Astrocyte of the cerebellum (primary cell): Measurements from ENCODE around the gene NPHP4.

Source experiments
- DNase-seq: peaks from one replicate; pipeline ENCODE4 v3.0.0-alpha.2; 2011; ENCODE audit warnings: low read depth
- H3K4me3 ChIP-seq: 2 replicates; pipeline ENCODE4 v1.5.1; 2011; ENCODE audit warnings: mild to moderate bottlenecking, low read depth, low read length, moderate library complexity
- in situ Hi-C: cut with HindIII; loops from 2 replicates; pipeline ENCODE4 v1.10.0; 2017; ENCODE audit warnings: low sequenced_read_pairs
- TF ChIP-seq, protein P1 (sequence below): IDR thresholded peaks from 2 replicates; pipeline ENCODE4 v1.5.1; 2012; ENCODE audit warnings: low read length, low read depth, moderate library complexity, mild to moderate bottlenecking; ENCODE audit errors: missing control alignments

NPHP4 gene

DNA sequence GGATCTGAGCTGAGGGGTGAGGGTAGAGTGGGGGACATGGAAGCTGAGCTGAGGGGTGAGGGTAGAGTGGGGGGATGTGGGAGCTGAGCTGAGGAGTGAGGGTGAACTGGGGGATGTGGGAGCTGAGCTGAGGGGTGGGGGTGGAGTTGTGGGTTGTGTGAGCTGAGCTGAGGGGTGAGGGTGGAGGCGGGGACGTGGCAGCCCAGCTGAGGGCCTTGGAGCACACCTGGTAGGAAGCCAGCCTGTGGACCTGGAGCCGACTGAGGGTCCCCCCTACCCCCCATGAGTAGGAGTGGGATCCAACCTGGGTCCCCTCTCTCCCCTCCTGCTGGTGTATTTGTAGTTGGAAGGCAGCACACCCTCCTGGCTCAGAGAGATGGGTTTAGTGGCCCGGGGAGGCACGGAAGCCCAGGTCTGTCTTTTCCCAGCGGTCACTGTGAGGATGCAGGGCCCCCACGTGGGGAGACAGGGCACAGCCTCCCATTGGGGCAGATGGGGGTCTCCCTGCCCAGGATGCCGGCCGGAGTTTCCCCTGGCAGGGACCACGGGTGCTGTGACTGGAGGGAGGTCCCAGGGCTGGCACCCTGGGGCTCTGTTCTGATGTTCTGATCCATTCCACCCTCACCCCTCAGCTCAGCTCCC lies 13.2 kb upstream of the NPHP4 start:
- TF ChIP-seq, protein P1, sequence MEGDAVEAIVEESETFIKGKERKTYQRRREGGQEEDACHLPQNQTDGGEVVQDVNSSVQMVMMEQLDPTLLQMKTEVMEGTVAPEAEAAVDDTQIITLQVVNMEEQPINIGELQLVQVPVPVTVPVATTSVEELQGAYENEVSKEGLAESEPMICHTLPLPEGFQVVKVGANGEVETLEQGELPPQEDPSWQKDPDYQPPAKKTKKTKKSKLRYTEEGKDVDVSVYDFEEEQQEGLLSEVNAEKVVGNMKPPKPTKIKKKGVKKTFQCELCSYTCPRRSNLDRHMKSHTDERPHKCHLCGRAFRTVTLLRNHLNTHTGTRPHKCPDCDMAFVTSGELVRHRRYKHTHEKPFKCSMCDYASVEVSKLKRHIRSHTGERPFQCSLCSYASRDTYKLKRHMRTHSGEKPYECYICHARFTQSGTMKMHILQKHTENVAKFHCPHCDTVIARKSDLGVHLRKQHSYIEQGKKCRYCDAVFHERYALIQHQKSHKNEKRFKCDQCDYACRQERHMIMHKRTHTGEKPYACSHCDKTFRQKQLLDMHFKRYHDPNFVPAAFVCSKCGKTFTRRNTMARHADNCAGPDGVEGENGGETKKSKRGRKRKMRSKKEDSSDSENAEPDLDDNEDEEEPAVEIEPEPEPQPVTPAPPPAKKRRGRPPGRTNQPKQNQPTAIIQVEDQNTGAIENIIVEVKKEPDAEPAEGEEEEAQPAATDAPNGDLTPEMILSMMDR = no peak
- no peak overlapping the region for H3K4me3 ChIP-seq
- no peak for DNase-seq
- in situ Hi-C loops = no loop called here

DNA sequence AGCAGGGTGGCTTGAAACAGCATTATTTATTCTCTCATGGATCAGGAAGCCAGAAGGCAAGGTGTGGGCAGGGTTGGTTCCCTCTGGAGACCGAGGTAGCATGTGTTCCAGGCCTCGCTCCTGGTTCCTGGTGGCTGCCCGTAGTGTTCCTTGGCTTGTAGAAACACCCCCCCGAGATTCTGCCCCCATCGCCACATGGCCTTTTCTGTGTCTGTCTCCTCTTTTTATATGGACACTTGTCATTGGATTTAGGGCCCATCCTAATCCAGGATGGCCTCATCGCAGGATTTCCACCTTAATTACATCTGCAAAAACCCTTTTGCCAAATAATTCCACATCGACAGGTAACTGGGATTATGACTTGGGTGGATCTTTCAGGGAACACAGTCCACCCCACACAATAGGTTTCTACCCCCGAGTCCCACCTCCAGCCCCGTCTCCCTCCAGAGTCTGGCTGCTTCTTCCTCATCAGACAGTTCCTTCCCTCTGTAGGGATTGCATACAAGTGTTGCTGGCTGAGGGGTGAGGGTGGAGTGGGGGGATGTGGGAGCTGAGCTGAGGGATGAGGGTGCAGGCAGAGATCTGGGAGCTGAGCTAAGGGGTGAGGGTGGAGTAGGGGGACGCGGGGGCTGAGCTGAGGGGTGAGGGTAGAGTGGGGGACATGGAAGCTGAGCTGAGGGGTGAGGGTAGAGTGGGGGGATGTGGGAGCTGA lies 12.3 kb upstream of the NPHP4 start:
- no peak overlapping the region for H3K4me3 ChIP-seq
- TF ChIP-seq, protein P1 = no peak
- in situ Hi-C loops = no loop called here
- DNase-seq = no peak

DNA sequence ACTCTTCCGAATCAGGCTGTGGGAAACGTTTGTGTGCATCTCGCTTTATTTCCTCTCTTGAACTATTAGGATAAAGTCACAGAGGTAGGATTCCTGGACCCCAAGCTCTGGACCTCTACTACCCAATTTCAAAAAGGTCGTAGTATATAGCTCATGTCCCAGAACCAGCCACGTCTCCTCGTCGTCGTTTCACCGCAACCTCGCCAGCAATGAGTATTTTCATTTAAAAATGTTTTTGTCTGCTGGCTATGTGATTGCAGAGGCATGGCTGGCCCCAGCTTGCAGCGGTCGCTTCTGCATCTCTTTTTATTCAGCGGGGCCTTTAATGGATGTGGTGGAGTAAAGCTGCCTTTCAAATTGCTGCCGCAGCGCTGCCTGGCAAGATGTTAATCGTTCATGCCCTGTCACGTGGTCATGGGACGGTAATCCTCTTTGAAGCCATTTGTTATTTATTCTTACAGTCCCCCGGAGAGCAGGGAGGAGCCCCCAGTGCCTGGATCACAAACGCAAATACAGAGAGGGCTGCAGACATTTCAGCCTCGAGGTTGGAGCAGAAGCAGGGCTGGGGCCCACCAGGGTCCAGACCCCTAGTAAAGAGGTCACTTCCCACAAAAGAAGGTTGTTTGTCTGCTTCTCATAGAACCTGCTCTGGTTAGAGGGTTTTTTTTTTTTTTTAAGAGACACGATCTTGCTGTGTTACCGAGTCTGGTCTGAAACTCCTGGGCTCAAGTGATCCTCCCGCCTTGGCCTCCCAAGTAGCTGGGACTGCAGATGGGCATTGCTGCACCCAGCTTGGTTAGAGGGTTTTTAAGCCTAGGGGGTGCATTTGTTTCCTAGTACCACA lies 11.6 kb upstream of the NPHP4 start:
- TF ChIP-seq, protein P1 = no peak
- H3K4me3 ChIP-seq = no peak overlapping the region
- no peak for DNase-seq
- in situ Hi-C loops = no loop called here

DNA sequence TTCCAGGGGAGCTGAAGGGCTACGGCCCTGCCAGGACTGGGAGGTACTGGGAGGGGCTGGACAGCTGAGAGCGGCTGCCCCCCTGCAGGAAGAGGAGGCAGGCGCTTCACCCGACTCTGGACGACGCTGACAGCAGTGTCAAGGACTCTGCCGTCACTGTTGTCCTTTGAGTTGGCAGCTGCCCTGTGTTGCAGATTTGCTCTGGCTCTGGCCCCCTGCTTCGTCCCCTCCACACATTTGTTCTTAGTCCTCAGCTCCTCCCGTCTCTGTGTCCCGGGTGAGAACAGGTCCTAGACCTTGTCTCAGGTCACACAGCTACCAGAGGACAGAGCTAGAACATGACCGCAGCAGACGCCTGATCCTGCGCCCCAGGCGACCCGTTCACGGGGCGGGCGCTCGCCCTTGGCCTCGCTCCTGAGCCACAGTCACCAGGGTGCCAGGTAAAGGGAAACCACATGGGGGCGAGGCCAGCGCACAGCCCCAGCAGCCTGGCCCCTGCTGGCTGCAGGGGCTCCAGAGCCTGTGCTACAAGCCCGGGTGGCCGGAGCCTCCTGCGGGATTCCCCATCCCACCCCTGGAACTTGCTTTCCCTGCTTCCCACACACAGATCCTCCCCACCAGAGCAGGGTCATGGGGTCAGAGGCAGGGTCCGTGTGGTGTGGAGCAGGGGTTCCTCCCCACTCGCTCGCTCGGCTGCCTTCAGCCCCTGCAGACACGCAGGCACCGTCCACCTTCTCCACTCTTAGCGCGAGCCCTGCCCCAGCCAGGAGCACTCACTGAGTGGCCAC lies 10.7 kb upstream of the NPHP4 start:
- in situ Hi-C loops = no loop called here
- TF ChIP-seq, protein P1 = no peak
- H3K4me3 ChIP-seq = no peak overlapping the region
- no peak for DNase-seq

DNA sequence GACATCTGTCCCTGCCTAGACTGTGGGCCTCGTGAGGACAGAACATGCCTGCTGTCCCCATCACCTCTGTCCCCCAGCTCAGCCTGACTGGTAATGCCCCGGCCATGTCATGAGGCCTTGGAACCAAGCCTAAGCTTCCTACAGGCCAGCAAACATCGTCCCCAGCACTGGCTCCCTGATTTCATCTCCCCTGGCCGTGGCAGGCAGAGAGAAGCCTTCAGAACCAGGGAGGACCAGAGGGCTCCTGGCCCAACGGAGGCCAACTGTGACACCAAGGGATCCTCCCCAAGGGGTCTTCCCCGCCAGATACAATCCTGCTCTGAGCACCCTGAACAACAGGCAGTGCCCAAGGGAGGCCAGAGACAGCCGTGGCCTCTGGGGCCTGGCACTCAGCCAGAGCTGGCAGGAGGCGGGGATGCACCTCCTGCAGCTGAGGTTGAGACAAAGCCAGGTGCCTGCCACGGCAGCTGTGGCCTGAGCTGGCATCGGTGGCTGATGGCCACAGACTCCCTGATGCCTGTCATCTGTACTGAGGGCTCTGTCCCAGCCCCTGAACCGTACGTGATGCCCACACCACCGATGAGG lies 9.9 kb upstream of the NPHP4 start:
- in situ Hi-C loops = no loop called here
- no peak for DNase-seq
- no peak overlapping the region for H3K4me3 ChIP-seq
- TF ChIP-seq, protein P1 = no peak
